ENCODE data around the gene KLRC4.
"Not testable (repeated sequence)": the region's sequence is repeated elsewhere in the genome, so short reads cannot be mapped to it uniquely, and the experiment has no call there.

DNA sequence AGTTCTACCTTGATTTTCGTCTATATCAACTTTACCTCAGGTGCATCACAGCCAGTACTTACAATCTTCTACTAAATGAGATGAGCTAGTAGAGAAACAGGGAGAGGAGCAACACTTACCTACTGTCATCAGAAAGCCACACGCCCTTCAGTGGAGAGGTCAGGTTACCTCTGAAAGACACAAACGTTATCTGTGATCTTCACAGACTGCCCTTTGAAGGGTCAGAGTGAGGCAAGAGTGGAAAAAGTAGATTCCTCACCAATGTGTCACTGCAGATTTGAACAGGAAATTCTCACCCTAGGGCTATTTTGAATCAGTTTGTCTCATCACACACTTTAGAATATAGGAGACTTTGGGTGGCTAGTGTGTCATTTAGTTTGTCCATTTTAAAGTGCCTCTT, 12.6 kb upstream of the KLRC4 start:
- TF ChIP-seq, protein P1, sequence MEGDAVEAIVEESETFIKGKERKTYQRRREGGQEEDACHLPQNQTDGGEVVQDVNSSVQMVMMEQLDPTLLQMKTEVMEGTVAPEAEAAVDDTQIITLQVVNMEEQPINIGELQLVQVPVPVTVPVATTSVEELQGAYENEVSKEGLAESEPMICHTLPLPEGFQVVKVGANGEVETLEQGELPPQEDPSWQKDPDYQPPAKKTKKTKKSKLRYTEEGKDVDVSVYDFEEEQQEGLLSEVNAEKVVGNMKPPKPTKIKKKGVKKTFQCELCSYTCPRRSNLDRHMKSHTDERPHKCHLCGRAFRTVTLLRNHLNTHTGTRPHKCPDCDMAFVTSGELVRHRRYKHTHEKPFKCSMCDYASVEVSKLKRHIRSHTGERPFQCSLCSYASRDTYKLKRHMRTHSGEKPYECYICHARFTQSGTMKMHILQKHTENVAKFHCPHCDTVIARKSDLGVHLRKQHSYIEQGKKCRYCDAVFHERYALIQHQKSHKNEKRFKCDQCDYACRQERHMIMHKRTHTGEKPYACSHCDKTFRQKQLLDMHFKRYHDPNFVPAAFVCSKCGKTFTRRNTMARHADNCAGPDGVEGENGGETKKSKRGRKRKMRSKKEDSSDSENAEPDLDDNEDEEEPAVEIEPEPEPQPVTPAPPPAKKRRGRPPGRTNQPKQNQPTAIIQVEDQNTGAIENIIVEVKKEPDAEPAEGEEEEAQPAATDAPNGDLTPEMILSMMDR (conservative IDR thresholded peaks at IDR 0.05): not testable (repeated sequence)
- not testable (repeated sequence) for TF ChIP-seq ZFX (IDR thresholded peaks at IDR 0.05)
